ENCODE data around the gene TYMS.

DNA sequence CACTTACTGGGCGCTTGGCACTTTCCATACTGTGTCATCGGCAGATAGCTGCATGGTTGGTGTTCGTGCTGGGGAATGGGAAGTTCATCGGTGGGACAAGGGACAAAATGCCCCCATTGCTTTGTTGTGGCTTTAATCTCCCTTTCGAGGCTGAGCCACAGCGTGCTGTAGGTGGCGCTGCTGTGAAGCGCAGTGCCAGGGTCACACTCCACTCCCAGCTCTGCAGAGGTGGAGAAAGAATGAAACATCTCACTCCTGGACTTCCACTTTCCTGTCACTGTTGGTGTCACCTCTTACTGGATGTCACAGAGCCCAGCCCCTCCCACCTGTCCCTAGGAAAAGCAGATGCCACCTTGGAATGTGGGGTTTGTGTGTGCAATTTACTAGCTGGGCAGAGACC is 8.7 kb downstream of the TYMS start:
- TF ChIP-seq, protein P1, sequence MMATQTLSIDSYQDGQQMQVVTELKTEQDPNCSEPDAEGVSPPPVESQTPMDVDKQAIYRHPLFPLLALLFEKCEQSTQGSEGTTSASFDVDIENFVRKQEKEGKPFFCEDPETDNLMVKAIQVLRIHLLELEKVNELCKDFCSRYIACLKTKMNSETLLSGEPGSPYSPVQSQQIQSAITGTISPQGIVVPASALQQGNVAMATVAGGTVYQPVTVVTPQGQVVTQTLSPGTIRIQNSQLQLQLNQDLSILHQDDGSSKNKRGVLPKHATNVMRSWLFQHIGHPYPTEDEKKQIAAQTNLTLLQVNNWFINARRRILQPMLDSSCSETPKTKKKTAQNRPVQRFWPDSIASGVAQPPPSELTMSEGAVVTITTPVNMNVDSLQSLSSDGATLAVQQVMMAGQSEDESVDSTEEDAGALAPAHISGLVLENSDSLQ (IDR thresholded peaks at IDR 0.05), result no peak
- TF ChIP-seq HDGF (IDR thresholded peaks at IDR 0.05; ENCODE audit: borderline replicate concordance), result no peak
- no peak for TF ChIP-seq ARNT (IDR thresholded peaks at IDR 0.05)
- no peak for TF ChIP-seq ELF4 (IDR thresholded peaks at IDR 0.05)
- TF ChIP-seq FOXA1 (IDR thresholded peaks at IDR 0.05), result no peak
- TF ChIP-seq BHLHE40 (IDR thresholded peaks at IDR 0.05; ENCODE audit: borderline replicate concordance), result no peak
- no peak for TF ChIP-seq SUZ12 (IDR thresholded peaks at IDR 0.05)
- no peak for TF ChIP-seq TARDBP (IDR thresholded peaks at IDR 0.05)

Measured in HEK293T (cell line).